ENCODE measurements around the gene POLL.
"Not testable (repeated sequence)": the region's sequence is repeated elsewhere in the genome, so short reads cannot be mapped to it uniquely, and the experiment has no call there.

POLL gene

GRCh38 chr10:101611096-101611905 is 23.2 kb upstream of the POLL start:
- DNase-seq (ENCODE audit: low read depth in 1 of 2, low spot score in 1 of 2) = no peak

GRCh38 chr10:101609481-101609880 is 21.4 kb upstream of the POLL start:
- DNase-seq (ENCODE audit: low read depth in 1 of 2, low spot score in 1 of 2) = no peak

DNA sequence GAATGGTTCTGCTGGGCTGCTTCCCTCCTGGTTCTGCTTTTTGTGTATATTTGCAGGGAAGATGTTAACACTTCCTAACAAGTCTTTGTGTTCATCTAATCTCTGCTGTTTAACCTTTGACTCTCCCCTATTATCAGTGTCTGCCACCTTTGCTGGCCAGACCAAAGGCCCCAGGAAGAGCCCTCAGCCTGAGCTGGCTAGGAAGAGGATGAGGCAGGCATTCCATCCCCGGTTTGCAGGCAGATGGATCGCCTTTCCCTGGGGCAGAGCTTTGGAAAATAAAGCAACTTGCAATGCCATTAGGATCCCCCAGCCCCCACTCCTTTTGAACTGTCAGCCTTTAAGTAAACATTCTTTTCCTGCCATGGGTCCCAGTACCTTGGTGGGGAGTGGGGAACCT is 19.1 kb upstream of the POLL start:
- DNase-seq (ENCODE audit: low read depth in 1 of 2, low spot score in 1 of 2) = no peak

DNA sequence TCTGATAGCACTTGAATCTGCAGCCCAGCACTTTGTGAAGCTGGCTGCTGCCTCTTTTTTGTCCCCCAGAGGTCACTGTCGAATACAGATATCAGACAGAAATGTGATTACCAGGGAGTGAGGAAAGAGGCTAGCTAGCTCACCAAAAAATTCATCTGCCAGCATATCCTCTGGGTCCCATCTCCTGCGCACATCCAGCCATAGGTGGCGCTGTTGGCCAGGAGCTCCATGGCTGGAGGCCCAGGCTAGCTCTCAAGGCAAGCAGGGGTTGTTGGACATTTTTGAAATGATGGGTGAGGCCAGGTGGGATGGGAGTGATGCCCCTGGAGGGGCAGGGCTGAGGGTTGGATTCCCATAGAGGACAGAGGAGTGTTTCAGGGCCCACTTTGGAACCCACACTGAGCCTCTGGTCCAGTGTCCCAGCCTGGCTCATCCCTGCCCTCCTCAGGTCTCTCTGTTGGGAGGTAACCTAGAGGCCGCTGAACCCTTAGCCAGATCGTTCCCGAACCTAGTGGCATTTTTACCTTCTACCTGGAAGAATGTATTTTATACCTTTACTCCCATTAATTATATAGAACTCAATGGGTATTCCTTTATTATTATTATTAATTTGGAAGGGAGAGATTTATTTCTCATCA is 14.8 kb upstream of the POLL start:
- peak in 1 of 2 donors; percentile 52 for DNase-seq (ENCODE audit: low read depth in 1 of 2, low spot score in 1 of 2)

DNA sequence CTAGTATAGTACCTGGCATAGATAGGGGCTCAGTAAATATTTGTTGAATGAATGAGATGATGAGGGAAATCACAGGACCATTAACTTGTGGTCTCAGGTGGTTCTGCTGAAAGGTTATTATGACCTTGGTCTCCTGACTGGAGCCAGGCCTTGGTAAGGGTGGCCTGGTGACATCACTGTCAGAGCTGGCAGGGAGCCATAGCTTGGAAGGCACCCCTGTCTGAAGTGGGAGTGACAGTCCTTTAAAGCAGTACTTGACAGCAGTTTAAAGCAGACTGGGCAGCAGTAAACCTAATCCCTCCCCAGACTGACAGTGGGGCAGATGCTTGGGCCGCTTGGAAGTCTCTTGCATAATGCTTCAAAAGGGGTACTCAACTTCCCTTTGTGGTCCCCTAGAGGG is 13.5 kb upstream of the POLL start:
- DNase-seq (ENCODE audit: low read depth in 1 of 2, low spot score in 1 of 2) = no peak

DNA sequence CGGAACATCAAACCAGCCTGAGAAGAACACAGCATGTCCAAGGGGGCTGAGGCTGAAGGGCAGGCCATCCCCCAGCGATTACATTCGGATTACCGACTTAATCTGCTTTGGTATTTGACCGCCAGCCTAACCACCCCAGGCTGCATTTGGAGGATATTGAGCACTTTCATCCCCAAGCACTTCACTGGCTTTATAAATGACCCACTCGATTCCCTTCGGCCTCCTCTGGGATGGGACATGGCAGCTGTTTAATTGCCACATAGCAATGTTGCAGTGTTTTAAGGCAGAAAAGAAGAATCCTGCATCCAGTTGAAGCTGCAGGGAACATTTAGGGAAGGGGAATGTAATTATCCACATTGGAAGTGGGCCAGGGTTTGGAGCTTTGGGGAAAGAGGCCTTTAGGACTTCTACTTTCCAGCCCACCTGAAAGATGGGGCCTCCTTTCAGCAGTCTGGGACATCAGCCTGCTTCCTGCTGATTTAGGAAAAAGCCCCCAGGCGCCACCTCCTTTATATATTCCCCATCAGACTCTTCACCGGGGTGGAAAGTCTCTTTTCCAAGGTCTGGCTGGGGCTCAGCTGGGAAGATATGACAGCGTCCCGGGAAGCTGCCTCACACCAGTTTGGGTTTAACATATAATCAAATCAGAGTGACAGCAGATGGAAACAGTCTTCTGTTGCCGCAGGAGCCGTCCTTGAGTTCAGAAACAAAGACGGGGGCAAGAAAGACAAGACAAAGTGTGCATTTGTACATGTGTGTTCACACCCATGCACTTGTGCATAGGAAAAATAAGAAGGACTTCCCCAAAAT is 9.2 kb upstream of the POLL start:
- no peak for DNase-seq (ENCODE audit: low read depth in 1 of 2, low spot score in 1 of 2)

DNA sequence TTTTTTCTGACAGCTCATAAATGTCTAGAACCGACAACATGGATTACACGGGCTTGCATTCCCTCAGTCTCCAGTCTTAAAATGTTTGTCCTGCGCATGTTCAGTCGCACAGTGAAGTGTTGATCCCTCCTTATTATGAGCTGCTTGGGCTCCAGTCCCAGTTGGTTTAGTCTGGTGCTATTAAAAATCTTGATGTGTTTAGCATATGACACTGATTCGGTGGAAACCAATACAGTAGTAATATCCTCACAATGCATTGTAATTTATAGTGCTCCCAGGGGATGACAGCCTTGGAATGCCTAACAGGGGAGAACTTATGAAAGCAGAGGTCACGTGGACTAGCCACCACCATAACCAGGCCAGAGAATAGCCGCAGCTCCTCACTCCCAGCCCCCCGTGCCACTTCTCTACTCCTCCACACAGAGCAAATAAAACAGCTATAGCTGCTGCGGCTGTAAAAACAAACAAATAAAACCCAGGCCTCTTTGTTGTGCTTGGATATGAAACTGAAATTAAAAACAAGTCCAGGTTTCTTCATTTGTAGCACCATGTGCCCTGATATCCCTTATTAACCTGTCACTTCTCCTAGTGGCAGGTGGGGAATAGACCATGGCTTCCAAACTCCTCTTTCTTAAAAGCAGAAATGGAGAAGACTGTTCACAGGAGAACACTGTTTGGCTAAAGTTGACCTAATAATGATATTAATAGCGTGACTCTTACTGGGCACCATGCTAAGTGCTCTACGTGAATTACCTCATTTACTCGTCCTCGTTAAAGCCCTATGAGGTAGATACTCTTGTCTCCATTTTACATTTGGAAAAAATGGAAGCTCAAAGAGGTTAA is 7.8 kb upstream of the POLL start:
- DNase-seq (ENCODE audit: low read depth in 1 of 2, low spot score in 1 of 2) = no peak

DNA sequence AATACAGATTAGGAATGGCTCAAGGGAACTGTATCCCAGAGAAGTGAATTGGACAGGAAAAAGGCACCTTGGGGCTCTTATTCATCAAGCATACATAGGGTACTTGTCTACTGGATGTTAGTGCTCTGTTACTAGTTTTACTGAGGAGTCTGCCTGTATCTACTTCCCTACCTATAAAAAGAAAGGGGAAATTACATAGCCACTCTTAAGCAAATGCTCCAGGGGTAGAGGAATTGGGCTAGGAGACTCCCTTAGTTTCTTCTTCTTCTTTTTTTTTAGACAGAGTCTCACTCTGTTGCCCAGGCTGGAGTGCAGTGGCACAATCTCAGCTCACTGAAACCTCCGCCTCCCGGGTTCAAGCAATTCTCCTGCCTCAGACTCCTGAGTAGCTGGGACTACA is 5.3 kb upstream of the POLL start:
- not testable (repeated sequence) for DNase-seq (ENCODE audit: low read depth in 1 of 2, low spot score in 1 of 2)

GRCh38 chr10:101588879-101589278 is 822 bp upstream of the POLL start:
- no peak for DNase-seq (ENCODE audit: low read depth in 1 of 2, low spot score in 1 of 2)

- DNase-seq (ENCODE audit: low read depth in 1 of 2, low spot score in 1 of 2) = no peak
Measured at GRCh38 chr10:101585841-101586240, 2.2 kb downstream of the POLL start.

- DNase-seq (ENCODE audit: low read depth in 1 of 2, low spot score in 1 of 2) = no peak
Measured at GRCh38 chr10:101580486-101581399, 7.3 kb downstream of the POLL start.

DNA sequence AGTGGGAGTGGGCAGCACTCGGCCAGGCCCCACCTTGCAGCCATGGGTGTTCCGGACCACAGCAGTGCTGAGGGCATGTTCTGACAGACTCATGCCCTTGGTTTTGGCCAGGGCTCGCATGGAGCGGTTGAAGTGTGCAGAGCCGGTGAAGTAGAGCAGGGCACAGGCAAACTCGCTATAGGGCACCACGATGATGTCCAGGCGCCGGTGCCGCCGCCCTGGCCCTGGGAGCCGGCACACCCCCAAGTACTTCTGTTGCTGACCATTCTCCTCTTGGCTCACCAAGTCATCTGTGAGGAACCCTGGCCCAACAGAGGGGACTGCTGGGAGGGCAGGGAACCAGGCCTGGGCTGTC is 8.6 kb downstream of the POLL start:
- DNase-seq (ENCODE audit: low read depth in 1 of 2, low spot score in 1 of 2) = no peak

GRCh38 chr10:101578803-101579515 is 9.1 kb downstream of the POLL start:
- DNase-seq (ENCODE audit: low read depth in 1 of 2, low spot score in 1 of 2) = no peak

DNA sequence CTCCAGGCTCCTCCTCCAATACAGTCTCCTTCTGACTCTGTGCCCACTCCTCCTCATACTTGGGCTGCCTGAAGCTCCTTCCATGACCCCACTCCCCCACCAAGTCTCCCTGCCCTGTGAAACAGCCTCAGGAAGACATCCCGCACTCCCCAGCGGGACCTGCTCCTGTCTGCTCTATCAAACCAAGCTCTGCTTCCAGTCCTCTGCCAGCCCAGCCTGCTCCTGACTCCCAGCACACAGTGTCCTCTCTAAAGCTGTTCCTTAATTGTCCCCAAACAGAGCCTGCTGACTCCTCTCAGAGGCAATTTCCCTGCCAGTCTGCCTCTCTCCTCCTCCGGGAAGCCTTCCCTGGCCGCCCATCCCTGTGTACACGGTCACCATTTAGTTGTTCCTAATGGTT is 9.9 kb downstream of the POLL start:
- DNase-seq (ENCODE audit: low read depth in 1 of 2, low spot score in 1 of 2) = no peak

DNA sequence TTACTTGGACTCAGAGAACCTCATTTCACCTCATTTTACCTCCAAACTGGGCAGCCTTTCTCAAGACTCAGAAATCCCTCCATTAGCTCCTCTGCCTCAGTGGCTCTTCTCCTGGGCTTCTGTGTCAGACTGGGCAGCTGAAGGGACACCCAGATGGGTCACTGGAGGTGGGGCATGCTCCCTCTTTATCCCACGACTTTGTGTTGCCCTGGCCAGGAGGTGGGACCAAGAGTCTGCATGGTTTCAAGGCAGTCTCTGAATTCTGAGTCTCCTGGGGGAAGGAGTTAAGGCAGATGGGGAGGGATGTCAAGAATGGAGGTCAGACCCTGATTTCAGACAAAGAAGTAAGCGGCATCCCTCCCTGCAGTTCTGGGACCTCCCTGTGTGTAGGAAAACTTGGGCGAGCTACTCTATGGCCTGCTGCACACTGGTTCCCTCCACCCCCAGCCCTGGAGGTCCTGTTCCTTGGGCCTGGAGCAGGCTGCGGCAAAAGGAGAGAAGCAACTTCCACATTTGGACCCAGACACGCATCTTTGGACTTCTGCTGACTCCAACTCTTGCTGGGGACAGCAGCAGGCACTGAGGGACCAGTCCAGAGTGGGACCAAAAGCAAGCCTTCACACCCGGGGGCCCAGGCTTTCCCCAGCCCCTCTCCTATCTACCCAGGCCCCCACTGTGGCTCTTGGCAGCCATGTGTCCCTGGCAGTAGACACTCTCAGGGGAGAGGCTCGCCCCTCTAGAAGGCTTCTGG is 10.8 kb downstream of the POLL start:
- no peak for DNase-seq (ENCODE audit: low read depth in 1 of 2, low spot score in 1 of 2)

- no peak for DNase-seq (ENCODE audit: low read depth in 1 of 2, low spot score in 1 of 2)
Measured at GRCh38 chr10:101576211-101576863, 11.7 kb downstream of the POLL start.

GRCh38 chr10:101575580-101576210 is 12.4 kb downstream of the POLL start:
- no peak for DNase-seq (ENCODE audit: low read depth in 1 of 2, low spot score in 1 of 2)

- no peak for DNase-seq (ENCODE audit: low read depth in 1 of 2, low spot score in 1 of 2)
Measured at GRCh38 chr10:101575091-101575490, 13.0 kb downstream of the POLL start.

Measured in stimulated activated CD4-positive, alpha-beta T cell treated with anti-CD3 and anti-CD28 coated beads, Interleukin-15, amount 100 ng/mL, for 1 hour (primary cell).